Brain microvascular endothelial cell (primary cell): ENCODE data around the gene MED12L.

ENCODE experiments used
- DNase-seq: peaks from one replicate; pipeline ENCODE4 v3.0.0-alpha.2; 2020
- H3K27ac ChIP-seq: fragments of 250-450 bp; sonication (Bioruptor Pico); 2 replicates; pipeline ENCODE4 v1.5.1; 2020; ENCODE audit warnings: mild to moderate bottlenecking, moderate library complexity
- H3K27me3 ChIP-seq: fragments of 250-450 bp; sonication (Bioruptor Pico); replicated peaks from 2 replicates; pipeline ENCODE4 v1.5.1; 2020; ENCODE audit warnings: mild to moderate bottlenecking
- H3K36me3 ChIP-seq: fragments of 250-450 bp; sonication (Bioruptor Pico); replicated peaks from 2 replicates; pipeline ENCODE4 v1.5.1; 2020; ENCODE audit warnings: mild to moderate bottlenecking
- H3K4me3 ChIP-seq: 2 replicates; pipeline ENCODE4 v1.5.1; 2011; ENCODE audit warnings: low read depth, mild to moderate bottlenecking, control low read depth, low read length, moderate library complexity
- in situ Hi-C: cut with HindIII; loops from 2 replicates; pipeline ENCODE4 v1.10.0; 2017; ENCODE audit warnings: low sequenced_read_pairs, low pct_ligation_motif_present
- TF ChIP-seq, protein P1 (sequence below): IDR thresholded peaks from 2 replicates; pipeline ENCODE4 v1.5.1; 2011; ENCODE audit warnings: low read depth, mild to moderate bottlenecking, moderate library complexity, low read length, control low read depth, inconsistent platforms; ENCODE audit errors: missing control alignments

MED12L gene

DNA sequence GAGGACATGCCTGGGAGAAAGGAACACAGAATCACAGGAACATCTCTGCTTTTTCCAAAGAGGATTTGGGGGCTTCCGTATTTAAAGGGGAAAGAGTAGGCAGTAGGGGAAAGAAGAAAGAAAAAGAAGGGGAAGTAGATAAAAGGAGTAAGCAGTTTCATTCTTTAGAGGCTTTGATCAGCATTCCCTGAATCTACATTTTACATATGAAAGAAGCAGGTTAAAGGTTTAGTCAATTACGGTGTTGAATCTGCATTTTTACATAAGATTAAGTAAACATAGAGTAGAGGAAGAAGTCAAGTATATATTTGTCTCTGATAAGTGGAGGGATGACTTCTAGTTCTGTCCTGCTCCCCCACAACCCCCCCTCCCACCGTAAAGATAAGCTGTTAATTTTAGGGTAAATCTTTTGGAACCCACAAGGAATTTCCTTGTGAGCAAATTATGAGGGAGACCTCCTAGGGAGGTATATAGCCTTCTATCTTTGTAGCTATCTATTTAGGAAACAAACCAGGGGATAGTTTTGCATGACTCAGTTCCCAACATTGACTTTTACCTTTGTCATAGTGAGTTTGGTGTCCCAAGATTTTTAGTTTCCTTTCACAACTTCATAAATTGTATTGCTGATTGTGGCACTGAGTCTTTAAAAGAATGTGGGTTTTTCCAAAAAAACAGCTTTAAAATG lies 307.8 kb downstream of the MED12L start:
- in situ Hi-C loops = no loop called here
- Histone ChIP-seq H3K4me3 (no peak overlapping the region), H3K36me3 (no peaks in the 10 kb centered on the region), H3K27me3 (no peaks in the 10 kb centered on the region), H3K27ac (no peak overlapping the region)
- DNase-seq = no peak
- TF ChIP-seq, protein P1, sequence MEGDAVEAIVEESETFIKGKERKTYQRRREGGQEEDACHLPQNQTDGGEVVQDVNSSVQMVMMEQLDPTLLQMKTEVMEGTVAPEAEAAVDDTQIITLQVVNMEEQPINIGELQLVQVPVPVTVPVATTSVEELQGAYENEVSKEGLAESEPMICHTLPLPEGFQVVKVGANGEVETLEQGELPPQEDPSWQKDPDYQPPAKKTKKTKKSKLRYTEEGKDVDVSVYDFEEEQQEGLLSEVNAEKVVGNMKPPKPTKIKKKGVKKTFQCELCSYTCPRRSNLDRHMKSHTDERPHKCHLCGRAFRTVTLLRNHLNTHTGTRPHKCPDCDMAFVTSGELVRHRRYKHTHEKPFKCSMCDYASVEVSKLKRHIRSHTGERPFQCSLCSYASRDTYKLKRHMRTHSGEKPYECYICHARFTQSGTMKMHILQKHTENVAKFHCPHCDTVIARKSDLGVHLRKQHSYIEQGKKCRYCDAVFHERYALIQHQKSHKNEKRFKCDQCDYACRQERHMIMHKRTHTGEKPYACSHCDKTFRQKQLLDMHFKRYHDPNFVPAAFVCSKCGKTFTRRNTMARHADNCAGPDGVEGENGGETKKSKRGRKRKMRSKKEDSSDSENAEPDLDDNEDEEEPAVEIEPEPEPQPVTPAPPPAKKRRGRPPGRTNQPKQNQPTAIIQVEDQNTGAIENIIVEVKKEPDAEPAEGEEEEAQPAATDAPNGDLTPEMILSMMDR = no peak

DNA sequence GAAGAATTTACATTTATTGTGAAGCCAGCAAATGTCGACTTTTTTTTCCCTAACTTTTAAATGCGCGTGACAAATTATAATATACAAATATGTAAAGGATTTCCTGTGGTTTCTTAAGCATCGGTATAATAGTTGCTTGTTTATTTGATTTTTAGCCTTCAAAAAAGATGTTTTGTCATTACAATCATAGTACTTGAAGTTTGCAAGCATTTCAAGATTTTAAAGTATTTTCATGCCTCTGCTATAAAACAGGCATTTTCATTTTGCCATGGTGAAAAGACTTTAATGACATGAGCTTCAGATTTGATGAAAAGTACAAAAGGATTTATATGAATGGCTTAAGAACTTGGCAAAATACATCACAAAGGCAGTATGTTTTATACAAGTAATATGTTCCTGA lies 308.5 kb downstream of the MED12L start:
- no peak overlapping the region for H3K4me3 ChIP-seq
- no peak overlapping the region for H3K27ac ChIP-seq
- in situ Hi-C loops = no loop called here
- DNase-seq = no peak
- TF ChIP-seq, protein P1 = no peak
- H3K36me3 ChIP-seq = no peaks in the 10 kb centered on the region
- H3K27me3 ChIP-seq = no peaks in the 10 kb centered on the region

DNA sequence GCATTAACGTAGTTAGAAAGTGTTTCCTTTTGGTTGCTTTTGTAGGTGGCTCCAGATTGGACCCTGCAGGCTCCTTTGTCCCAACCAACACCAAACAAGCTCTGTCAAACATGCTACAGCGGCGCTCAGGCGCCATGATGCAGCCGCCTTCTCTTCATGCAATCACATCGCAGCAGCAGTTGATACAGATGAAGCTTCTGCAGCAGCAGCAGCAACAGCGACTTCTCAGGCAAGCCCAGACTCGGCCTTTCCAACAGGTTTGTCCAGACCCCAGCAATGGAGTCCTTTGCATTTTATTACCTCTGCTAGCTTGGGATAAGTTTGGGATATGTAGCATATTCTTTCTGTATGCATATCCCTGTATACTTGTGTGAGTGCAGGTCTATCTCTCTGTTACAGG lies 309.1 kb downstream of the MED12L start:
- H3K27ac ChIP-seq = no peak overlapping the region
- in situ Hi-C loops = no loop called here
- H3K27me3 ChIP-seq = no peaks in the 10 kb centered on the region
- TF ChIP-seq, protein P1 = no peak
- no peaks in the 10 kb centered on the region for H3K36me3 ChIP-seq
- no peak overlapping the region for H3K4me3 ChIP-seq
- DNase-seq = no peak

DNA sequence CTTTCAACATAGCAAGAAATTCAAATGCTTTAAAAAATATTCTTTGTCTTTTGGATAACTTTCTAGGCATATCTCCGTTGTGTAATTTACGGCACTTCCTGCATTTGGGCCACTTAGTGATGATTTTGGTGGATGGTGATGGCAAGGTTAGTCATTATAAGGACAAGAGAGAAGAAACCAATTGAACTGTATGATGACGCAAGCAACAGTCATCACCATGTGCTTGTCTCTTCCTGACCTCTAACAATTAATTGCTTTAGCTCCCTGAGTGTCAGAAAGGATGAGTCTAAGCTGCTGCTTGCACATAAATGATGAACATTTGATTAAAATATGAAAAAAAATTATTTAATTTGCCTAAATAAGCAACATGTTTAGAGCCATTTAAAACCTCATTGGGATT lies 310.3 kb downstream of the MED12L start:
- TF ChIP-seq, protein P1 = no peak
- no peak overlapping the region for H3K4me3 ChIP-seq
- no peak overlapping the region for H3K27ac ChIP-seq
- in situ Hi-C loops = no loop called here
- peak; percentile 9 for DNase-seq
- no peaks in the 10 kb centered on the region for H3K36me3 ChIP-seq
- no peaks in the 10 kb centered on the region for H3K27me3 ChIP-seq

DNA sequence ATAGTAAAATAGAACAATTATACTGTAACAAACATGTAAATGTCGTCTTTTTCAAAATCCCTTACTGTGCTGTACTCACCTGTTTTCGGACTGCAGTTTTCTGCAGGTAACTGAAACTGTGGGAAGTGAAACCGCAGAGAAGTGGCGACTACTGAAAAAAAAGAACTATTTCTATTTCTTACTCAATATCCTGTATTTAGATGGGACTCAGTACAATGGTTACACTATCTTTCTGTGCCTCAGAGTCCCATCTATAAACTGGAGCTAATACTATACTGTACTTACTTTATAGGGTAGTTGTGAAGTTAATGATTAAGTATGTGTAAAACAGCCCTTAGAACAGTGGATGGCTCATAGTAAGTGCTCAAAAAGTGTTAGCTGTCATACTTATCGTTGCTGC lies 313.4 kb downstream of the MED12L start:
- no peaks in the 10 kb centered on the region for H3K36me3 ChIP-seq
- DNase-seq = no peak
- H3K27me3 ChIP-seq = no peaks in the 10 kb centered on the region
- TF ChIP-seq, protein P1 = no peak
- H3K4me3 ChIP-seq = no peak overlapping the region
- no peak overlapping the region for H3K27ac ChIP-seq
- in situ Hi-C loops = no loop called here

DNA sequence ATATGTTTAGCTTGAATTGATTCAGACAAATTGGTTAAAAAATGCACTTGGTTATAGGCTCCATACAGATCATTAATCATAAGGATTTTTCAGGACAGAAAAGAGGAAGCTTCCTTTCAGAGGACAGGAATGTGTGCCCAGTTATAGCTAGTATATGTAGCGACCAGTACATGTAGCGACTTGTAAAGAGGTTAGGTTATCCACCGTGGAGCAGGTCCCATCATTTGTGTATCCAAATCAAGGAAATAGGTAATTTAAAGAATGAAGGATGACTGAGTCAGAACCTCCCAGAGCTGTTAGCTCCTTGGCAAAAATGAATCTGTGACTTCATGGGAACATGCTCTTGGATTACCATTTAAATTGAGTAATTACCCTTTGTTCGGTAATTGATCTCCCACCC lies 314.9 kb downstream of the MED12L start:
- Histone ChIP-seq H3K27ac (no peak overlapping the region), H3K36me3 (no peaks in the 10 kb centered on the region), H3K4me3 (no peak overlapping the region), H3K27me3 (no peaks in the 10 kb centered on the region)
- no peak for DNase-seq
- in situ Hi-C loops = no loop called here
- TF ChIP-seq, protein P1 = no peak
